BLaER1 treated with 17β-estradiol and CSF1 and Interleukin-3, amounts not matched to agents 10 nM and 100 nM (cell line): ENCODE data around the gene ACAA2.
"Not testable (repeated sequence)": the region's sequence is repeated elsewhere in the genome, so short reads cannot be mapped to it uniquely, and the experiment has no call there.

Experiments
- H3K27ac ChIP-seq, 11 experiments: shearing (Covaris generic); formaldehyde crosslinking; 2 replicates each; pipeline ENCODE4 v1.8.1; 2022
- H3K27me3 ChIP-seq, 11 experiments: shearing (Covaris generic); formaldehyde crosslinking; 2 replicates each; pipeline ENCODE4 v1.8.1; 2022
- H3K36me3 ChIP-seq, 11 experiments: shearing (Covaris generic); formaldehyde crosslinking; 2 replicates each; pipeline ENCODE4 v1.8.1; 2022
- H3K4me1 ChIP-seq, 10 experiments: shearing (Covaris generic); formaldehyde crosslinking; 2 replicates each; pipeline ENCODE4 v1.8.1; 2022
- H3K4me2 ChIP-seq, 11 experiments: shearing (Covaris generic); formaldehyde crosslinking; 2 replicates each; pipeline ENCODE4 v1.8.1; 2022
- H3K4me3 ChIP-seq, 10 experiments: shearing (Covaris generic); formaldehyde crosslinking; 2 replicates each; pipeline ENCODE4 v1.8.1; 2022
- H3K9ac ChIP-seq, 11 experiments: shearing (Covaris generic); formaldehyde crosslinking; 2 replicates each; pipeline ENCODE4 v1.8.1; 2022
- H3K9me3 ChIP-seq, 11 experiments: shearing (Covaris generic); formaldehyde crosslinking; replicated peaks in 1 of 11; 2 replicates each; pipeline ENCODE4 v1.8.1; 2022
- H4K20me1 ChIP-seq, 11 experiments: shearing (Covaris generic); formaldehyde crosslinking; 2 replicates each; pipeline ENCODE4 v1.8.1; 2022
- Cebpa-rat ChIP-seq, 11 experiments: shearing (Covaris generic); IDR thresholded peaks; 2 replicates each; pipeline ENCODE4 v1.8.1; 2022

ACAA2 gene

GRCh38 chr18:49804096-49804495 lies 9.2 kb downstream of the ACAA2 start:
- Histone ChIP-seq H3K27me3 (no peaks in the 10 kb centered on the region), H4K20me1 (peaks cover 0 to 42% (median 13%) of the 10 kb centered on the region in 11 experiments; a peak in 11 of 22 replicates), H3K4me1 (peaks cover 0 to 13% (median 4%) of the 10 kb centered on the region in 10 experiments; a peak in 8 of 20 replicates), H3K36me3 (peaks cover 40 to 75% (median 56%) of the 10 kb centered on the region in 11 experiments), H3K4me2 (no peak overlapping the region), H3K27ac (no peak overlapping the region), H3K9me3 (peaks cover 23 to 49% (median 36%) of the 10 kb centered on the region in 11 experiments), H3K9ac (no peak overlapping the region), H3K4me3 (no peak overlapping the region)
- no peak for TF ChIP-seq Cebpa-rat (IDR thresholded peaks at IDR 0.05)

- no peak overlapping the region for H3K4me2 ChIP-seq
- H3K9ac ChIP-seq: no peak overlapping the region
- peaks cover 8 to 35% (median 21%) of the 10 kb centered on the region in 11 experiments for H3K9me3 ChIP-seq
- peaks cover 0 to 13% (median 4%) of the 10 kb centered on the region in 10 experiments; a peak in 8 of 20 replicates for H3K4me1 ChIP-seq
- peaks cover 38 to 75% (median 52%) of the 10 kb centered on the region in 11 experiments for H3K36me3 ChIP-seq
- no peak for TF ChIP-seq Cebpa-rat (IDR thresholded peaks at IDR 0.05)
- H4K20me1 ChIP-seq: peaks cover 0 to 42% (median 13%) of the 10 kb centered on the region in 11 experiments; a peak in 11 of 22 replicates
- H3K4me3 ChIP-seq: no peak overlapping the region
- H3K27ac ChIP-seq: no peak overlapping the region
- H3K27me3 ChIP-seq: no peaks in the 10 kb centered on the region
These were observed 10.7 kb downstream of the ACAA2 start for GRCh38 chr18:49802623-49803022.

- H3K9me3 ChIP-seq: peaks cover 0 to 23% (median 4%) of the 10 kb centered on the region in 11 experiments; a peak in 10 of 22 replicates
- H3K27ac ChIP-seq, H3K4me2 ChIP-seq, H3K4me3 ChIP-seq, H3K4me1 ChIP-seq, H3K9ac ChIP-seq, H3K27me3 ChIP-seq: not testable (repeated sequence)
- peaks cover 0 to 31% (median 11%) of the 10 kb centered on the region in 11 experiments; a peak in 10 of 22 replicates for H4K20me1 ChIP-seq
- H3K36me3 ChIP-seq: peaks cover 49 to 79% (median 61%) of the 10 kb centered on the region in 11 experiments
These were observed 12.8 kb downstream of the ACAA2 start for GRCh38 chr18:49800491-49800890.

GRCh38 chr18:49799806-49800205 lies 13.5 kb downstream of the ACAA2 start:
- H3K27ac ChIP-seq, H3K9ac ChIP-seq, H3K27me3 ChIP-seq, H3K4me2 ChIP-seq, H3K4me1 ChIP-seq, H3K4me3 ChIP-seq: not testable (repeated sequence)
- H4K20me1 ChIP-seq: peaks cover 0 to 27% (median 8%) of the 10 kb centered on the region in 11 experiments; a peak in 9 of 22 replicates
- H3K9me3 ChIP-seq: peaks cover 0 to 23% (median 4%) of the 10 kb centered on the region in 11 experiments; a peak in 10 of 22 replicates
- peaks cover 56 to 86% (median 67%) of the 10 kb centered on the region in 11 experiments for H3K36me3 ChIP-seq

GRCh38 chr18:49798001-49798400 lies 15.3 kb downstream of the ACAA2 start:
- Histone ChIP-seq H3K9ac (no peak overlapping the region), H4K20me1 (peaks cover 0 to 11% (median 0%) of the 10 kb centered on the region in 11 experiments; a peak in 5 of 22 replicates), H3K36me3 (peaks cover 69 to 98% (median 82%) of the 10 kb centered on the region in 11 experiments), H3K4me1 (no peaks in the 10 kb centered on the region), H3K27ac (no peak overlapping the region), H3K4me3 (no peak overlapping the region), H3K4me2 (no peak overlapping the region), H3K27me3 (no peaks in the 10 kb centered on the region), H3K9me3 (peaks cover 0 to 23% (median 4%) of the 10 kb centered on the region in 11 experiments; a peak in 10 of 22 replicates)
- no peak for TF ChIP-seq Cebpa-rat (IDR thresholded peaks at IDR 0.05)

GRCh38 chr18:49795612-49796552 lies 17.5 kb downstream of the ACAA2 start:
- Histone ChIP-seq H3K4me1 (no peaks in the 10 kb centered on the region), H3K9ac (no peak overlapping the region), H3K27me3 (no peaks in the 10 kb centered on the region), H3K27ac (no peak overlapping the region), H3K9me3 (peaks cover 0 to 17% (median 0%) of the 10 kb centered on the region in 11 experiments; a peak in 10 of 22 replicates), H3K4me3 (no peak overlapping the region), H3K4me2 (no peak overlapping the region), H3K36me3 (peaks cover 72 to 98% (median 84%) of the 10 kb centered on the region in 11 experiments), H4K20me1 (no peaks in the 10 kb centered on the region; a peak in 1 of 22 replicates)
- TF ChIP-seq Cebpa-rat (IDR thresholded peaks at IDR 0.05): no peak

GRCh38 chr18:49794743-49795142 lies 18.6 kb downstream of the ACAA2 start:
- Histone ChIP-seq H3K27ac (no peak overlapping the region), H3K4me1 (no peaks in the 10 kb centered on the region), H3K36me3 (peaks cover 80 to 99% (median 88%) of the 10 kb centered on the region in 11 experiments), H3K4me3 (no peak overlapping the region), H3K27me3 (no peaks in the 10 kb centered on the region), H3K9me3 (peaks cover 0 to 7% (median 0%) of the 10 kb centered on the region in 11 experiments; a peak in 9 of 22 replicates), H3K4me2 (no peak overlapping the region), H4K20me1 (no peaks in the 10 kb centered on the region; a peak in 1 of 22 replicates), H3K9ac (no peak overlapping the region)
- no peak for TF ChIP-seq Cebpa-rat (IDR thresholded peaks at IDR 0.05)

GRCh38 chr18:49789560-49790134 lies 23.7 kb downstream of the ACAA2 start:
- H3K27ac ChIP-seq, H3K4me2 ChIP-seq, H3K27me3 ChIP-seq, H3K9me3 ChIP-seq, H3K9ac ChIP-seq, H4K20me1 ChIP-seq, H3K4me3 ChIP-seq: not testable (repeated sequence)
- H3K36me3 ChIP-seq: peaks cover 90 to 100% (median 99%) of the 10 kb centered on the region in 11 experiments
- H3K4me1 ChIP-seq: peaks cover 0 to 11% (median 6%) of the 10 kb centered on the region in 10 experiments; a peak in 9 of 20 replicates
